GM19328 (cell line): ENCODE results near the gene NIPAL1.
A peak's percentile ranks its signal among the peaks of the same experiment; 100 is the strongest.
"Not testable (repeated sequence)": the region's sequence is repeated elsewhere in the genome, so short reads cannot be mapped to it uniquely, and the experiment has no call there.

Experiments
- ATAC-seq: cut with Tn5 transposase; IDR thresholded peaks from one replicate; pipeline ENCODE4 v1.9.1; 2021; ENCODE audit warnings: mild to moderate bottlenecking, moderate library complexity; ENCODE audit not compliant: unreplicated experiment

NIPAL1 gene

GRCh38 chr4:48016141-48017107 is at the start of gene NIPAL1, which contains the start of gene CNGA1:
TSS of gene NIPAL1 (plus strand) at chr4:48016772. CDS start at chr4:48016840, 68 bp downstream.
TSS of gene CNGA1 (minus strand) at chr4:48016681. CDS start at chr4:47952689, 63,992 bp downstream.
- peak; percentile 96 for ATAC-seq

- ATAC-seq: no peak
These were observed 47.7 kb upstream of the NIPAL1 start for GRCh38 chr4:47968847-47969246.

DNA sequence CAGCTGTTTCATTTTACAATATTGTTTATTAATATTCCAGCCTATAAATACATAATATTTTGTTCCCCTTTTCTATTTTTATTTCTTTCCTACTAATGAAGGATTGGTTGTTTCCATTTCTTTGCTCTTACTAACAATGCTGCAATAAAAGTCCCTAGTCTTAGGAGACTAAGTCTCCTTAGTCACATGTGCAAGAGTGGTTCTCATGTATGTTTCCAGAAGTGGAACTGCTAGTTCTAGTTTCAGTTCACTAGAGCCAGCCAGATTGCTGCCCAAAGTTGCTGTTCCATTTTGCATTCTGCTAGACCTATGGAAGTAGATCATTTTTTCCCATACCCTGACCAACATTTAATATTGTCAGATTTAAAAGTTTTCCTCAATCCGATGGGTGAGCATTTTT is 44.4 kb upstream of the NIPAL1 start:
- no peak for ATAC-seq

DNA sequence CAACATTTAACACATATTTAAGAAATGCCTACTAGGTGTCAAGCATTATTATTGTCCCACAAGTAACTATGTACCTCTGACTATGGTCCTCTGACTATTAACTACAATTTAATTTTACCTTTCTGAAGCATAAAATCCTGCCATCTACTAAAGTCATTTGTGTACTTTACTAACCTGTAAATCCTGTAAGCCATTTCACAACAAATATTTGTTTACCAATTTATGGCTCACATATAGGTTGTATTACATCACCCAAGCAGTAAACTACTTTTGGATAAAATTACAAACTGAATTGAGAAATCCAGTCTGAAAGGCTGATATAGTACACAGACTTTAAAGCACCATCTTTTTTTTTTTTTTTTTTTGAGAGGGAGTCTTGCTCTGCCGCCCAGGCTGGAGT is 43.9 kb upstream of the NIPAL1 start:
- ATAC-seq: no peak

GRCh38 chr4:47974566-47974965 is 42.0 kb upstream of the NIPAL1 start:
- ATAC-seq: no peak

DNA sequence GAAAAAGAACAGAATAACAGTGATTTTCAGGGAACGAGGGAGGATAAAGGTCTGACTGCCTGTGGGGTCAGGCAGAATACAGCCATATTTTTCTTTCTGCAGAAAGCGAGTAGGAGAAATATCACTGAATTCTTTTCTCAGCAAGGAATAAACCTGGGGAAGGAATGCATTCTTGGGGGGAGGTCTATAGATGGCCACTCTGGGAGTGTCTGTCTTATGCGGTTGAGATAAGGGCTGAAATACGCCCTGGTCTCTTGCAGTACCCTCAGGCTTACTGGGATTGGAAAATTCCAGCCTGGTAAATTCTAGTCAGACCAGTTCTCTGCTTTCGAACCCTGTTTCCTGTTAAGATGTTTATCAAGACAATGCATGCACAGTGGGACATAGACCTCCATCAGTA is 26.4 kb upstream of the NIPAL1 start:
- ATAC-seq: no peak

DNA sequence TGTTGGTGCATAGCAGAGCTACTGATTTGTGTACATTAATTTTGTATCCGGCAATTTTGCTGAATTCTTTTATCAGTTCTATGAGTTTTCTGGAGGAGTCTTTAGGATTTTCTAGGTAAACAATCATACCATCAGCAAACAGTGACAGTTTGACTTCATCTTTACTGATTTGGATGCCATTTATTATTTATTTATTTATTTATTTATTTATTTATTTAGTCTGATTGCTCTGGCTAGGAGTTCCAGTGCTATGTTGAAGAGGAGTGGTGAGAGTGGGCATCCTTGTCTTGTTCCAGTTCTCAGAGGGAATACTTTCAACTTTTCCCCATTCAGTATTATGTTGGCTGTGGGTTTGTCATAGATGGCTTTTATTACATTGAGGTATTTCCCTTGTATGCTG is 24.1 kb upstream of the NIPAL1 start:
- ATAC-seq: not testable (repeated sequence)

DNA sequence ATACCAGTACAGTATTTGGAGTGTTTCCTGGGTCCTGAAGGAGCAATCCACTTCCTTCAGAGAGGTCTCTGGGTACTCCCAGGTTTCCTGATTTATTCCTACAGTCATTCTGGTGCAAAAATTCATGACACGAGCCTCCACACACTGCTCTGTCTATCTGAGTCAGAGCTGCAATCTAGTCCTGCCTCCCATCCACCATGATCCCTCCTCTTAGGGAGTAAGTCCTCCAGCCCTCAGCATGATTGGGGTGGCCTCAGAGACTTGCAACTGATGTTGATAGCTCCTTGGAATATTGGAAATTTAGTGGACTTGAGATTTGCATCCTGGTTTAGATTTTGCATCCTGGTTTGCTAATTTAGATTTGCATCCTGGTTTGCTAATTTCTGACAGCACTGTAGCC is 20.6 kb upstream of the NIPAL1 start:
- ATAC-seq: no peak

GRCh38 chr4:48002267-48002666 is 14.3 kb upstream of the NIPAL1 start:
- ATAC-seq: no peak

DNA sequence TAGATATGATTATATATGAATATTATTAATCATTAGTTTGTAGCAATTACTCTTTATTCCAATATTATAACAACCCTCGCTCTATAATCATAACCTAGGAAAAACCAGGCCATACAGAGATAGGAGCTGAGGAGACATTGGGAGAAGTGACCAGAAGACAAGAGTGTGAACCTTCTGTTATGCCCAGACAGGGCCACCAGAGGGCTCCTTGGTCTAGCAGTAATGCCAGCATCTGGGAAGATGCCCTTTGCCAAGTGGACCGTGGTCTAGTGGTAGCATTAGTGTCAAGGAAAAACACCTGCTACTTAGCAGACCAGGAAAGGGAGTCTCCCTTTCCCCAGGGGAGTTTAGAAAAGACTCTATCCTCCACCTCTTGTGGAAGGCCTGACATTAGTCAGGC is 13.0 kb upstream of the NIPAL1 start:
- not testable (repeated sequence) for ATAC-seq

GRCh38 chr4:48005781-48006180 is 10.8 kb upstream of the NIPAL1 start:
- ATAC-seq: no peak

- no peak for ATAC-seq
These were observed 8.5 kb upstream of the NIPAL1 start for GRCh38 chr4:48008021-48008596.

- not testable (repeated sequence) for ATAC-seq
These were observed 5.7 kb upstream of the NIPAL1 start for GRCh38 chr4:48010906-48011305.

DNA sequence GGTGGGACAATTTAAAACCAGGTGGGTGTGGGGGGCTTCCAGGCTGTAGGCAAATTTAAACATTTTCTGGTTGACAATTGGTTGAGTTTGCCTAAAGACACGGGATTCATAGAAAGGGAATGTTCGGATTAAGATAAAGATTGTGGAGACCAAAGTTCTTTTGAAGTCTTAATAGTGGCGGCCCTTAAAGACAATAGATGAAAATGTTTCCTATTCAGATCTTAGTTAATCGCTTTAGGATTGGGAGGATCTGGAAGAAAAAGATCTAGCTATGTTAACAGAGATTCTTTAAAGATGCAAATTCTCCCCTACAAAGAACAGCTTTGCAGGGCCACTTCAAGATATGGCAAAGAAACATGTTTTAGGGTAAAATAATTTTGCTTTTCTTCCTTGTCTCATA is 4.8 kb upstream of the NIPAL1 start:
- no peak for ATAC-seq

GRCh38 chr4:48012824-48013223 is 3.7 kb upstream of the NIPAL1 start:
- no peak for ATAC-seq

GRCh38 chr4:48015216-48015615 is 1.4 kb upstream of the NIPAL1 start:
- no peak for ATAC-seq

- no peak for ATAC-seq
These were observed 894 bp upstream of the NIPAL1 start for GRCh38 chr4:48015678-48016077.

GRCh38 chr4:48017108-48017571 is 568 bp downstream of the NIPAL1 start:
- peak; percentile 4 for ATAC-seq

DNA sequence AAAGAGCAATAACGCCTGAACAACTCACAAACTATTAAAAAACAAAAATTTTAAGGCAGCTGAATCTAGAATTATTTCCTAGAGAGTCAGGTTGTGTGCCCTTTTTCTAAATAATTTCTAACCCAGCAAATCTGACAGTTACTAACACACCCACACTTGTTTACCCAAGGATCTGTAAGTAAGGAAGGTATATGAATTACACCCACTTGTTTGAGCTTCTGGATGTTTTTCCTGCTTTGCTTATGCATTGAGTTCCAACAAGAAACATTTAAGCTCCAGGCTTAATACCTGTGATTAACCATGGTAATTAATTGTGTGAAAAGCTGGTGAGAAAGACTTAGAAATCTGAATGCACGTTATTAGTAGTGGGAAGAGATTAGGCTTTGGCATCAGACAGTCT is 1.5 kb downstream of the NIPAL1 start:
- no peak for ATAC-seq

DNA sequence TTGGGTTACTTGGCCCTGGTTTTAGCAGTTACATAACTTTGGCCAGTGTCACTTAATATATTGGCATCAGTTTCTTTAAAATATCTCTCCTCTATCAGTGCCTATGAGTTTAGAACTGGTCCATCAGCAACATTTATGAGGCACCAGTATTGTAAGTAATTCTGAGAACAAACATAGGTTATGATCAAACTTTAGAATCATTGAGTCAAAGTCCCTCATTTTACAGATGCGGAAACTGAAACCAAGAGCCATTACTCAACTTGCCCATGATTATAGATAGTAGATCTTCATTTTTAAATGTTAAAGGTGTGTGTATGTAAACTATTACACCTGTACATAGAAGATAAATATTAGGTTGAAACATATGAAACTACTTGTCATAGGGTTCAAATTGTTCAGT is 4.5 kb downstream of the NIPAL1 start:
- ATAC-seq: no peak

- ATAC-seq: no peak
These were observed 5.7 kb downstream of the NIPAL1 start for GRCh38 chr4:48022192-48022799.

DNA sequence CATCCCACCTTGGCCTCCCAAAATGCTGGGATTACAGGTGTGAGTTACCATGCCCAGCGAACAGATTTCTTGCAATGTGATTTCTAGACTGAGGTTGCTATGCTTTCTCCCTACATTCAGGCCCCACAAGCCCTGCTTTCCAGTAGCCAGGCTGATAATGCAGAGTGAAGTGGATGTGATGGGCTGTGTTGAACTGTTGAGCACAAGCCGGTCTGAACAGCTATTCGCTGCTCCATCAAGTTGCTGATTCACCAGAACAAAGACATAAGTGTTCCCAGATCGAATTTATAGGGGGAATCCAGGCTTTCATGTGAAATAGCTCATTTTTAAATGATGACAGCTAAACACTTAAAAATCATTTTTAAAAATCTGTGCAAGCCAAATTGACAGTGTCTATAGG is 8.0 kb downstream of the NIPAL1 start:
- no peak for ATAC-seq
